BE2C (cell line): Measurements from ENCODE around the gene TGFBI.

Source experiments
- DNase-seq: peaks from one replicate; pipeline ENCODE4 v3.0.0-alpha.2; 2020
- H3K27me3 ChIP-seq: fragments of 250-450 bp; sonication (Bioruptor Pico); 2 replicates; pipeline ENCODE4 v1.5.1; 2020; ENCODE audit warnings: mild to moderate bottlenecking
- H3K36me3 ChIP-seq: fragments of 250-450 bp; sonication (Bioruptor Pico); 2 replicates; pipeline ENCODE4 v1.5.1; 2020; ENCODE audit warnings: mild to moderate bottlenecking
- H3K4me1 ChIP-seq: fragments of 250-450 bp; sonication (Bioruptor Pico); 2 replicates; pipeline ENCODE4 v1.5.1; 2020
- H3K4me3 ChIP-seq: 2 replicates; pipeline ENCODE4 v1.5.1; 2011; ENCODE audit warnings: low read depth, low read length
- H3K9me3 ChIP-seq: fragments of 250-450 bp; sonication (Bioruptor Pico); 2 replicates; pipeline ENCODE4 v1.5.1; 2020
- TF ChIP-seq, protein P1 (sequence below): IDR thresholded peaks from 2 replicates; pipeline ENCODE4 v1.5.1; 2012; ENCODE audit warnings: mild to moderate bottlenecking, low read depth, low read length

TGFBI gene

DNA sequence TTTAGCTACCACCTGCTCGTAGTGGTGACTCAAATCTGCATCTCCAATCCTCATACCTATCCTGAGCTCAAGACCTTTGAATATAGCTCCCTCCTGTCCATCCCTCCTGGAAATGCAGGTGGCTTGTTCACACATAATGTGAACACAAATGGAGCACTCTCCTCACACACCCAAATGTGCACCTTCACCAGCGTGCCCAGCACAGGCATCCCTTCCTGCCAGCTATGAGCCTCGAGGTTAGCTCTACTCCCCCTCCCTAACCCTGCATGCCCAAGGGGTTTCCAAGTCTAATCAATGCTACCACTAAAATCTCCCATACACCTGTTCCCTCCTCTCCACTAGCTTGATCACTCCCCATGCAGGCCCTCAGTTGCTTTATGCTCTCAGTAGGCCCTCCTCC is 2.2 kb upstream of the TGFBI start:
- no peaks in the 10 kb centered on the region for H3K36me3 ChIP-seq
- H3K9me3 ChIP-seq, result no peaks in the 10 kb centered on the region
- TF ChIP-seq, protein P1, sequence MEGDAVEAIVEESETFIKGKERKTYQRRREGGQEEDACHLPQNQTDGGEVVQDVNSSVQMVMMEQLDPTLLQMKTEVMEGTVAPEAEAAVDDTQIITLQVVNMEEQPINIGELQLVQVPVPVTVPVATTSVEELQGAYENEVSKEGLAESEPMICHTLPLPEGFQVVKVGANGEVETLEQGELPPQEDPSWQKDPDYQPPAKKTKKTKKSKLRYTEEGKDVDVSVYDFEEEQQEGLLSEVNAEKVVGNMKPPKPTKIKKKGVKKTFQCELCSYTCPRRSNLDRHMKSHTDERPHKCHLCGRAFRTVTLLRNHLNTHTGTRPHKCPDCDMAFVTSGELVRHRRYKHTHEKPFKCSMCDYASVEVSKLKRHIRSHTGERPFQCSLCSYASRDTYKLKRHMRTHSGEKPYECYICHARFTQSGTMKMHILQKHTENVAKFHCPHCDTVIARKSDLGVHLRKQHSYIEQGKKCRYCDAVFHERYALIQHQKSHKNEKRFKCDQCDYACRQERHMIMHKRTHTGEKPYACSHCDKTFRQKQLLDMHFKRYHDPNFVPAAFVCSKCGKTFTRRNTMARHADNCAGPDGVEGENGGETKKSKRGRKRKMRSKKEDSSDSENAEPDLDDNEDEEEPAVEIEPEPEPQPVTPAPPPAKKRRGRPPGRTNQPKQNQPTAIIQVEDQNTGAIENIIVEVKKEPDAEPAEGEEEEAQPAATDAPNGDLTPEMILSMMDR, result no peak
- no peaks in the 10 kb centered on the region for H3K4me1 ChIP-seq
- no peak for DNase-seq
- no peaks in the 10 kb centered on the region for H3K27me3 ChIP-seq
- H3K4me3 ChIP-seq, result no peak overlapping the region

DNA sequence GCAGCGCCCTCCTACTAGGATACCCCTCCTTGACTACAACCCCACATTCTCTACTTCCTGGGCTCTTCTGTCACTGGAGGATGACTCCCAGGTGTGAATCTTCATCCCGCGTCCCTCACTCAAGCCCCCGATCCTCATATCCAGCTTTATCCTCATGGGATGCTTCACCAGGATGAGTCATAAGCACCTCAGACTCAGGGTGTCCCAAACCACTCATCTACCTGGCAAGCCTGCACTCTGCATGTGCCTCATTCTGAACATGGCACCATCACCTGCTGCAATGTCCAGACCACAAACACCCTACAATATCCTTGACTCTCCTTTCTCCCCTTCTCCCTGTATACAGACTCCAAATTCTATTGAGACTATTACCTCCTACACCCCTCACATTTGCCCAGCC is 1.5 kb upstream of the TGFBI start:
- no peaks in the 10 kb centered on the region for H3K9me3 ChIP-seq
- H3K27me3 ChIP-seq, result no peaks in the 10 kb centered on the region
- no peak for DNase-seq
- TF ChIP-seq, protein P1, result no peak
- no peak overlapping the region for H3K4me3 ChIP-seq
- H3K36me3 ChIP-seq, result no peaks in the 10 kb centered on the region
- H3K4me1 ChIP-seq, result no peaks in the 10 kb centered on the region

DNA sequence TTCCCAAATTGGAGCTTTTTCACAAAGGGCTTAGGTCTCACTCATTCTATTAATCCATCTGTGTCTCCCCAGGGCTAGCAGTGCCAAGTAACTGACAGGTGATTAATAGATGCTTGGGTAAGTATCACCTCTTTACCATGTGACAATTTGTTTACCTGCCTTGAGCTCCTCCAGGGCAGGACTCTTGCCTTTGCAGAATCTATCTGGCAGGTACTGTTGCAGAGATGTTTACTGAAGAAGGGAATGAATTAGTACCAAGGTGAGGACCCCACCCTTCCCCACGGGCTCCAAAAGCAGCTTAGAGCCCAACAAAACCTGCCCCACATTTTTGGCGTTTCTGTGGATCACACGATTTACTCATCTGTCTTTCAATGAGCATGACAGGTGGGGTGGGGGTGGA is 698 bp upstream of the TGFBI start:
- no peaks in the 10 kb centered on the region for H3K36me3 ChIP-seq
- TF ChIP-seq, protein P1, result no peak
- H3K4me3 ChIP-seq, result no peak overlapping the region
- H3K4me1 ChIP-seq, result no peaks in the 10 kb centered on the region
- no peaks in the 10 kb centered on the region for H3K9me3 ChIP-seq
- H3K27me3 ChIP-seq, result no peaks in the 10 kb centered on the region
- DNase-seq, result no peak

DNA sequence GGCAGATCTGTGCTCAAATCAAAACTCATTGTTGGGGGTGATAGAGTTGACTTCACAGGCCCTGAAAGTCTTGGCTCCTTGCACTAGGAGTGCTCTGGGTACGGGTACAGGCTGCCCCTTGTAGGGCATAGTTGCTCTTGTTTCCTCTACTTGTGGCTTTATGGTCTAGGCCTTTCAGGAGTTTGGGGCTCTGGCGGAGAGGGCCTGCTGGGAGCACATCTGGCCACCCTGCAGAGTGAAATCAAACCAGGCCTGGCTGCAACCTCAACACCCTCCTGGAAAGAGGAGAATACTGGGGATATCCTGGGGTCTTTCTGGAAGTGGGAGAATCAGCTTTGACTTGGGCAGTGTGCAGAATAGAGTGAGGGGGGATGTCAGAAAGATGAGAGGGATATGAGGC is 1.5 kb downstream of the TGFBI start:
- no peaks in the 10 kb centered on the region for H3K4me1 ChIP-seq
- H3K27me3 ChIP-seq, result no peaks in the 10 kb centered on the region
- no peaks in the 10 kb centered on the region for H3K36me3 ChIP-seq
- H3K9me3 ChIP-seq, result no peaks in the 10 kb centered on the region
- no peak overlapping the region for H3K4me3 ChIP-seq
- TF ChIP-seq, protein P1, result no peak
- no peak for DNase-seq

DNA sequence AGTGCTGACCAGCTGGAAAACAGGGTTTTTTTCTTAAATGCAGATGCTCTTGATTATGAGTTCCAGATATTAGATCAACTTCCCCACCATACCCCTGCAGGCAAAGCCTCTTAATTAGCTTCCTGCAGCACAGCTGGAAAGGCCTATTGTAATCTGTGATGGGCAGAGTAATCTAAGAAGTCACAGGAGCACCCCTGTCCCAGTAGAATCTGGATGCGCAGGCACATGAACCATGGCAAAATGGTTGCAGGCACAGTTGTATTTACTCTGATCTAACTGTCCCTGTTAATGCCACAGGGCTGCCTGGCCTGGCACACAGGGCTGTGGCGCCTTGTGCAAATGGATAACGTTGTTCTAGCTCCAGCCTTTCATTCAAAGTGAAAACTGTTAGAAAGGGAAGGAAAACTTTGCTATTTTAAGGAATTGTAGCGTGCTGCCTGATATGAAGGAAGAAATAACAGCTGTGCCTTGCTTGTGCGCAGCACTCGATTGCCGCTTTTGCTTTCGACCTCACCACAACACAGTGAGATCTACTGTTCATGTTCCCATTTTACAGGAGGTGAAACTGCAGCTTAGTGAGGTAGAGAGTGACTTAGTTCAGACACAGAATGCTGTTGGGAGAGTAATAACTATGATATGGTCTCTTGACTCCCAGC is 2.3 kb downstream of the TGFBI start:
- Histone ChIP-seq H3K27me3 (no peaks in the 10 kb centered on the region), H3K4me1 (no peaks in the 10 kb centered on the region), H3K4me3 (no peak overlapping the region), H3K9me3 (no peaks in the 10 kb centered on the region), H3K36me3 (no peaks in the 10 kb centered on the region)
- DNase-seq, result no peak
- TF ChIP-seq, protein P1, result no peak

DNA sequence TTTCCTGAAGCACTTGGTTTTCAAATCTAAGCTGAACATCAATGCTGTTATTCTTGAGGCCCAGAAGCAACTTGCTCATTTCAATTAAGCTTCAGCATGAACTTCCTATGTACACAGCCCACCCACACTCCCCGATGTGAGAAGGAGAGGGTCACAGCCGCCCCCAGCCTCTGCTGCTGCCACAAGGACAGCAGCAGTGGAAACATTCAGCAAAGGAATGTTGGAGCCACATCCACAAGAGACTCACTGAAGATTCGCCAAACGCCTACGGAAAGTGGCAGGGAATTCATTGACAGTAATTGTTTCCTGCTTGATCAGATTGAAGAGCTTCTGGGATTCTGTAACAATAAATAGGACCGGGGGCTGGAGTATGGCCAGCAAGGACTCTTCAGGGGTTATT is 2.9 kb downstream of the TGFBI start:
- TF ChIP-seq, protein P1, result no peak
- H3K4me1 ChIP-seq, result no peaks in the 10 kb centered on the region
- no peaks in the 10 kb centered on the region for H3K9me3 ChIP-seq

More for the DNA sequence above, 2.9 kb downstream of the TGFBI start:
- Histone ChIP-seq H3K27me3 (no peaks in the 10 kb centered on the region), H3K4me3 (no peak overlapping the region), H3K36me3 (no peaks in the 10 kb centered on the region)
- DNase-seq, result no peak
